Measurements from ENCODE around the gene LIG4.

LIG4 gene

GRCh38 chr13:108226184-108226583 lies 10.8 kb upstream of the LIG4 start:
- peak; percentile 8 for DNase-seq (ENCODE audit: low read depth)
- no peak for TF ChIP-seq CTCF (IDR thresholded peaks at IDR 0.05; ENCODE audit: insufficient read depth, low read depth, low read length, missing control alignments)
- H3K4me3 ChIP-seq (ENCODE audit: low read depth, low read length) = no peak overlapping the region

GRCh38 chr13:108225440-108225839 lies 10.1 kb upstream of the LIG4 start:
- no peak overlapping the region for H3K4me3 ChIP-seq (ENCODE audit: low read depth, low read length)
- TF ChIP-seq CTCF (IDR thresholded peaks at IDR 0.05; ENCODE audit: insufficient read depth, low read depth, low read length, missing control alignments) = no peak
- DNase-seq (ENCODE audit: low read depth) = peak; percentile 16

GRCh38 chr13:108223687-108224503 lies 8.6 kb upstream of the LIG4 start:
- no peak overlapping the region for H3K4me3 ChIP-seq (ENCODE audit: low read depth, low read length)
- no peak for DNase-seq (ENCODE audit: low read depth)
- no peak for TF ChIP-seq CTCF (IDR thresholded peaks at IDR 0.05; ENCODE audit: insufficient read depth, low read depth, low read length, missing control alignments)

GRCh38 chr13:108220041-108220440 lies 4.7 kb upstream of the LIG4 start:
- H3K4me3 ChIP-seq (ENCODE audit: low read depth, low read length) = peak overlapping the region; percentile 65
- no peak for TF ChIP-seq CTCF (IDR thresholded peaks at IDR 0.05; ENCODE audit: insufficient read depth, low read depth, low read length, missing control alignments)
- DNase-seq (ENCODE audit: low read depth) = peak; percentile 18

GRCh38 chr13:108218044-108218974 lies 3.0 kb upstream of the LIG4 start, which contains the start of gene ABHD13:
ABHD13 (plus strand) TSS chr13:108218392; CDS start chr13:108229219, 10,827 bp downstream.
- H3K4me3 ChIP-seq (ENCODE audit: low read depth, low read length) = peak within 1 kb of the TSS; percentile 65
- TF ChIP-seq CTCF (IDR thresholded peaks at IDR 0.05; ENCODE audit: insufficient read depth, low read depth, low read length, missing control alignments) = no peak
- DNase-seq (ENCODE audit: low read depth) = peak; percentile 96

GRCh38 chr13:108217307-108218043 lies 2.1 kb upstream of the LIG4 start:
- peak; percentile 16 for DNase-seq (ENCODE audit: low read depth)
- H3K4me3 ChIP-seq (ENCODE audit: low read depth, low read length) = peak overlapping the region; percentile 65

All from GM12865 (cell line).